ENCODE data around the gene SIAH2.
A peak's percentile ranks its signal among the peaks of the same experiment; 100 is the strongest.

SIAH2 gene

DNA sequence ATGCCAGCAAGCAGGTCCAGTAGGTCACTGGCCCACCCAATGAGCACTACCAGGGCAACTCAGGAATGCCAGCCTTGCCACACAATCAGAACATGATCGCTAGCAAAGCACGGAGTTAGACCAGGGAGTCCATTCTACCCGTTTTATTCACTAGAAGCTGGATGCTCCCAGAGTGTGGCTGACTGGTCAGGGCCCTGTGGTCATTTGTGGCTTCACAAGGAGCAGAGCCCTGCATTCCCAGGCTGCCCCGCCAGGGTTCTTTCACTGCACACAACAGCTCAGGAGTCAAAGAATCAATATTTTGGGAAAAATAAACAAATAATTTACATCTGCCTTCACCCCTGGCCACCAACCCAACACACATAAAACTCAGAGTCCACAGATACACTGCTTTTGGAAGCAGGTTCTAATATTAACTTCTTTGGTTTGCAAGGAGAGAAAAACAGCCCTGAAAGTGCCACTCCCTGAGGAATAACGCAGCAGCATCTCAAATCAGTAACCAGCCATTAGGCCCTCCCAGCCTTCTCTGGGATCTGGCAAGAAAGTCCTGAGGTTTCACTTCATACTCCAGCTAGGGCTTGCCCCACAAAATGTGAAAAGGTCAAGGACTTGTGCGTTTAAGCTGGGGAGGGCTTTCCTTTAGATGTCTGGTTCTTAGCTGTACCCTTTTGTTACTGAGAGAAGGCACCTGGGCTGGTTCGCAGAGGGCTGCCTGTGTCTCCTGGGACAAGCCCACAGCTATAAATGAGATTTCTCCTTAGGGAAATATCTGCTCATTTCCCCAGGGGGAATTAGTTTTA lies 16.0 kb downstream of the SIAH2 start:
- Mint-ChIP-seq H3K36me3 (ENCODE audit: low read depth) (peaks cover 26% of the 10 kb centered on the region), H3K27ac (peak overlapping the region; percentile 22), H3K4me3 (no peak overlapping the region)

DNA sequence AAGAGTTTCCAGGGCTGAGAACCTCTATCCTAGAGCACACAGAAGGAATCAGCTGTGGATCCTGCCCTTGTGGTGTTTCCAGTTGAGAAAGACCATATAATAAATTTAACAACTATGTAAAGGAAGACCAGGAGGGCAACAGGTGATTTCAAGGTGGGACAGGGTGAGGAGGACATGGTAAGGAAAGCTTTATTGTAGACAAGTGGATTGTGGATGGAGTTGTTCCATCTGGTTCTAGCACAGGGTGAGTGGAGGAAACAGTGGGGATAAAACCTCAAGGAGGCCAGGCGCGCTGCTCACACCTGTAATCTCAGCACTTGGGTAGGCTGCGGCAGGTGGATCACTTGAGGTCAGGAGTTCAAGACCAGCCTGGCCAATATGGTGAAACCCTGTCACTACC lies 17.1 kb downstream of the SIAH2 start:
- peak overlapping the region; percentile 15 for H3K27ac Mint-ChIP-seq
- no peak overlapping the region for H3K4me3 Mint-ChIP-seq
- H3K4me1 Mint-ChIP-seq (ENCODE audit: low read depth) = peaks cover 74% of the 10 kb centered on the region
- H3K36me3 Mint-ChIP-seq (ENCODE audit: low read depth) = peaks cover 31% of the 10 kb centered on the region
- H3K27me3 Mint-ChIP-seq (ENCODE audit: low read depth) = no peaks in the 10 kb centered on the region
- no peaks in the 10 kb centered on the region for H3K9me3 Mint-ChIP-seq

More for the DNA sequence above, 16.0 kb downstream of the SIAH2 start:
- Mint-ChIP-seq H3K27me3 (ENCODE audit: low read depth) (no peaks in the 10 kb centered on the region), H3K9me3 (no peaks in the 10 kb centered on the region), H3K4me1 (ENCODE audit: low read depth) (peaks cover 78% of the 10 kb centered on the region)

DNA sequence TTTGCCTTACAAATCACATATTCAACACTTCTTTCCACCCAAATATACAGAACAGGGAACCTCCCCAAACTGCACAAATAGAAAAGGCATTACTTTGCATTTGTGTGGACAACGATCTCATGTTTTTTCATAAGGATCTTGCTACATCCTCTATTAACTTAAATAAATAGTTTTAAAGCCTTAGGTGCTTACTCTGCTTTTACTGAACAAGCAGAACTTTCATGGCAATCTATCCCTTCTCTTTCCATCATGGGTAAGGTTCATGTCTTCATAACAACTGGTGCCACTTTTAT lies 18.1 kb downstream of the SIAH2 start:
- no peak overlapping the region for H3K4me3 Mint-ChIP-seq
- peak overlapping the region; percentile 62 for H3K27ac Mint-ChIP-seq
- H3K27me3 Mint-ChIP-seq (ENCODE audit: low read depth) = no peaks in the 10 kb centered on the region
- peaks cover 76% of the 10 kb centered on the region for H3K4me1 Mint-ChIP-seq (ENCODE audit: low read depth)
- no peaks in the 10 kb centered on the region for H3K9me3 Mint-ChIP-seq
- peaks cover 29% of the 10 kb centered on the region for H3K36me3 Mint-ChIP-seq (ENCODE audit: low read depth)

DNA sequence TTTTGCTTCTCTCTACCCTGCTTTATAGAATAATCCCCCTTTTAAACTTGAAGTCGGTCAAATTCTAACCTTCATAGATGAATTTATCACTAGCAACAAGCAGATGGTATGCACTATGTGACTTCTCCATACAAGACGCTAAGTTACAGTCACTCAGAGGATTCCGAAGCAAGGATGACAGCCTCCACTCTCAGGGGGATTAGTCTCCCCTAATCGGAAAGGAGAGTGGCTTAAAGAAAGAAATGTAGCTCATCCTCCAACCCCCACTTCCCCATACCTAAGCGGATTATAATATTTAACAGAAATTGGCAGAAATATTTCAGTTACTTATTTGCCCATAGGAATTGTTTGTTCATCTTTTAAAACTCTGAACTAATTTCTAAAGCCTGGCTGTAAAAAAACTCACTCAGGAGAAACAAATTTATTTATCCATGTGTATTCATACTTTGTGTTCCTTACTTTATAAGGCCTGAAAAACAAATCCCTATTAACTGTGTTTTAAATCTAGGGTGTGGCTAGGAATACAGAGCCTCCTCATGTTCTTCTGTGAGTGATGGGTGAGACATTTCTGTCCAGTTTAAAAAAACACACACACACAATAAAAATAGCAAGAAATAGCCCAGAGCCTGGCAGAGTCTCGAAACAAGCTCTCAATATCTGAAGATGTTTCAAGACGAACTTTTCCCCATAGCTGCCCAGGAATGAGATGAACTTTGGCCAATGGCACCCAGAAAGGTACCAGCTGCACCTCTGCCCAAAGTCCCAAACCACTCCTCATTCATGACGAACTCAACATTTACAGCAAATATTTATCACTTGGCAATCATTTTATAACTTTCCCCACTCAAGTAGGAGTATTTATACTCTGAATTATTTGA lies 18.7 kb downstream of the SIAH2 start:
- H3K9me3 Mint-ChIP-seq = no peaks in the 10 kb centered on the region
- H3K4me3 Mint-ChIP-seq = no peak overlapping the region
- H3K36me3 Mint-ChIP-seq (ENCODE audit: low read depth) = peaks cover 26% of the 10 kb centered on the region
- peaks cover 77% of the 10 kb centered on the region for H3K4me1 Mint-ChIP-seq (ENCODE audit: low read depth)
- no peaks in the 10 kb centered on the region for H3K27me3 Mint-ChIP-seq (ENCODE audit: low read depth)
- peak overlapping the region; percentile 62 for H3K27ac Mint-ChIP-seq

DNA sequence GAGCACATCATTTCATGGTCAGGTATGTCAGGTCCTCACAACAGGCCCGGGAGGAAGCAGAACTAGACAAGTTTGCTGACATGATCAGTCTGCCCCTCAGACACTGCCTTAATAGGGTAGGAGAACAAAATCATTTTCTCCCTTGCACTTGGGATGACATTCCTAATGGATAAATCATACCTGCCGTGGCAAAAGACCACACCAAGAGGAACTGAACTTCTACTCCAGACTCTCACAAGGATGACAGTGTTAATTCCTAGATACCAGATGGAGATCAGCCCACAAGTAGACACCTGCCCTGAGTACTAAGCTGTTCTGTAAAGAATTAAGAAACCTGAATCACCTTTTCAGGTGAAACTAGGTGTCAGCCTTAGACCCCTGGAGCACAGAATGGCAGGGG lies 19.5 kb downstream of the SIAH2 start:
- Mint-ChIP-seq H3K4me3 (no peak overlapping the region), H3K27ac (peak overlapping the region; percentile 28)

DNA sequence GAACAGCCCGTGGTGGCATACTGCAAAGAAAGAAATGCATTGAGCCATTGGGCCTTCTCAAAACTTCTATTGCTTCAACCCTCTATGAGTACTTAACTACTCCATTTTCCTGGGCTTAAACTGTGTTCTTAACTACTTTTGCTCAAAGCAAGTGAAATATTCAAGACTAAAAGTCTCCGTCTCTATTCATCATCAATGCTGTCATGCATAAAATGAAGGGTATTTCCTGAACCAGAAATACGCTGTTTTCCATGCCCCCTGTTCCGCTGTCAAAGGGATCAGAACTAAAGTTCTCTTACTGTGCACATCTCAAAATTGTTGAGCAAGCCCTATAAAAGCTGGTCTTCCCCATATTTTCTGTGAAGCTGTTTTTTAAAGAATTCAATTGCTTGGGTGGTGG lies 20.3 kb downstream of the SIAH2 start:
- Mint-ChIP-seq H3K36me3 (ENCODE audit: low read depth) (peaks cover 26% of the 10 kb centered on the region), H3K4me1 (ENCODE audit: low read depth) (peaks cover 81% of the 10 kb centered on the region), H3K27ac (no peak overlapping the region)

More for the DNA sequence above, 19.5 kb downstream of the SIAH2 start:
- Mint-ChIP-seq H3K27me3 (ENCODE audit: low read depth) (no peaks in the 10 kb centered on the region), H3K4me1 (ENCODE audit: low read depth) (peaks cover 76% of the 10 kb centered on the region), H3K36me3 (ENCODE audit: low read depth) (peaks cover 26% of the 10 kb centered on the region), H3K9me3 (no peaks in the 10 kb centered on the region)

DNA sequence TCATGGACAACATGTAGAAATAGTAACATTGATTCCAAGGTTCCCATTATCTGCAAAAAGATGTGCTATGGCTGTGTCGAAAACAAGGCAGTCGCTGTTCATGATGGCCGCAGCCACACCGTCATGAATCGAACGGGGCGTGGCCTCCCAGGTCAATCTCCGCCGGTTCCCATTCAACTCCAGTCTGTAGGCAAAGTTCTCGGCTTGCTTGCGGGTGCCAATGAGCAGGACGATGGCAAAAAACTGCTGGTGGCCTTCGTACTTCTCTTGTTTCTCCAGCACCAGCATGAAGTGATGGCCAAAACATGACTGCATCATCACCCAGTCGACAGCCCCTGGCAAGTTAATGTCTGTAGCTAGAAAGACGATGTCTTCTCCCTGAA lies 20.8 kb downstream of the SIAH2 start:
- H3K36me3 Mint-ChIP-seq (ENCODE audit: low read depth) = peaks cover 25% of the 10 kb centered on the region
- no peaks in the 10 kb centered on the region for H3K9me3 Mint-ChIP-seq
- no peak overlapping the region for H3K4me3 Mint-ChIP-seq
- peaks cover 83% of the 10 kb centered on the region for H3K4me1 Mint-ChIP-seq (ENCODE audit: low read depth)
- peak overlapping the region; percentile 41 for H3K27ac Mint-ChIP-seq
- no peaks in the 10 kb centered on the region for H3K27me3 Mint-ChIP-seq (ENCODE audit: low read depth)

More for the DNA sequence above, 20.3 kb downstream of the SIAH2 start:
- no peak overlapping the region for H3K4me3 Mint-ChIP-seq
- H3K27me3 Mint-ChIP-seq (ENCODE audit: low read depth) = no peaks in the 10 kb centered on the region
- H3K9me3 Mint-ChIP-seq = no peaks in the 10 kb centered on the region

DNA sequence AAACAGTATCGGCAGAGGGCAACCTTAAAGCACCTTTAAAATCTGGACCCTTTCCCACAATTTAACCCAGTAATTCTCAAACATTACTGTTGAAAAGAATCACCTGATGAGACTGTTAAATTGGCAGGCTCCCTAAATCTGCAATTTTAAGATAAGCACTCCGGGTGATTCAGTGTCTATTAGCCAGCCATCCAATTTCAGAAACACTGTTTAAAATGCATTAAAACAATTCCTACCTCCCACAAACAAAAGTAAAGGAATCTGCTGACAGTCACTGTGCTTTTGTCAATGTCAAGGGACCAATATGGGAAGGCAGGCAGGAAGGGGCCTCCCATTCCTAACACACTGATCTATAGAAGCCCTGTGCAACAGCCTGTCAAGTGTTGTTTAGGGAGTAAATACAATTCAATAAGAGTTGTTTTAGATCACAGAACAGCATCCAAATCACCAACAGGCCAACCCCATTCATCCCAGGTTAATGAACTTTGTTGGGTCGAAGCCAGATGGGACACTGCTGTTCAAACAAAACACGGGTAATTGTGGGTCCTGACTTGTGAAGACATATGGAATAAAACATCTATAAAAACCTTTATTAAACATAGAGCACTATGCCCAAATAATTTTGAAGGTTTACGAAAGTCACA lies 21.4 kb downstream of the SIAH2 start:
- Mint-ChIP-seq H3K27me3 (ENCODE audit: low read depth) (no peaks in the 10 kb centered on the region), H3K36me3 (ENCODE audit: low read depth) (peaks cover 23% of the 10 kb centered on the region), H3K4me3 (no peak overlapping the region), H3K9me3 (no peaks in the 10 kb centered on the region), H3K4me1 (ENCODE audit: low read depth) (peaks cover 79% of the 10 kb centered on the region), H3K27ac (peak overlapping the region; percentile 90)

DNA sequence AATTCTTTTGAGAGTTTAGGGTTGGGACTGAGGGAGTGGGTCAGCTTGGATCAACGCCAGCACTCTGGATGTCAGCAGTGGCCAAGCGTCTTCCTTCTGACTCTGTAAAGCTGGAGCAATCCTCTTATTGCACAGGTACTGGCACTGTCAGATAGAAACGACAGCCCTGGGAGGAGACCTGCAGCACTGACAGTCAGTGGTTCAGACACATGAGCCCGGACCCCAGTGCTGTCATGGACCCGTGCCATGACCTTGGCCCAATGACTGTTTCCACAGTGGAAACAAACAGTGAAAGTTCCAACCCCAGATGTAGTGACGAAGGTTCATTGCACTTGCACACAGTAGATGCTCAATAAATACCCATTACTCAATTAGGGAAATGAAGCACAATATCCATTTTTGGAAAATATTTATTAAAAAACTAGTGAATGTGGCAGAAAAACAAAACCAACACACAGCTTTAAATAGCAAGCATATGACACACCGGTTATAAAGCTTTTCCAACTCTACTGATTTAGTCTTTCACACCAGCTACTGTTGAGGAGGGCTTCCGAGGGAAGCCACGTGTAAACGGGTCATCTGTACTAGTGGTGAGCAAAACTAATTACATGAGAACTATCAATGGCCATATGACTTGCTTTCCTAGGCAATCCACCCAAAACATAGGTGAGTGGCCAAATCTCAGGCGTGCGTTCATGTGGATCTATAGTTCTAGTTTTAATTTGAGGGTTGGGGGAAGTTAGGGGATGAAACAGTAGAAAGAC lies 22.1 kb downstream of the SIAH2 start:
- Mint-ChIP-seq H3K4me1 (ENCODE audit: low read depth) (peaks cover 78% of the 10 kb centered on the region), H3K27ac (peak overlapping the region; percentile 90), H3K27me3 (ENCODE audit: low read depth) (no peaks in the 10 kb centered on the region), H3K4me3 (no peak overlapping the region), H3K36me3 (ENCODE audit: low read depth) (peaks cover 24% of the 10 kb centered on the region), H3K9me3 (no peaks in the 10 kb centered on the region)

DNA sequence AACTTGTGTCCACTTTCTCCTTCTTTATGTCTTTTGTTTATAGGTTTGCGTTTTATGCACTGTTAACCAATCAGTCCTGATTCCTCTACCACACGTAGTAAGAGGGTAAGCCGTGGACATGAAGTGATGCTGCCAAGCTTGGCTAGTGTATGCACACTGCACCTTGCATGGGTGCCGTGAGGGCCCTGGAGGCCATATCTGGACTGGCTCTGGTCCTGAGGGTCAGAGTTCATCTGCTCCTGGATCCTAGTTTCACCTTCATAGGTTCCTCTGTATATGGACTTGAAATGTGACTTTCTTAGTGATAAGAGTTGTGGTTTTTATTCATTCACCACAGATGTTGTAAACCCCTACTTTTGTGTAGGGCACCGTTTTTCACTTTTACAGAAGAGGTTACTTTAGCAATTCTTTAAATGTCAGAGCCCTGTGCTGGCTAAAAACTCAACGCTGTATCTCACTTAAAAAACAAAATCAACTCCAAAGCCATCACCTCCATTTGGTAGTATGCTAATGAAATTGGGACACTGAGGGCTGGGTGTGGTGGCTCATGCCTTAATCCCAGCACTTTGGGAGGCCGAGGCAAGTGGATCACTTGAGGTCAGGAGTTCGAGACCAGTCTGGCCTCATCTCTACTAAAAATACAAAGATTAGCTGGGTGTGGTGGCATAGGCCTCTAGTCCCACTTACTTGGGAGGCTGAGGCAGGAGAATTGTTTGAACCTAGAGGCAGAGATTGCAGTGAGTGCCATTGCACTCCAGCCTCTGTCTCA lies 22.9 kb downstream of the SIAH2 start:
- H3K4me3 Mint-ChIP-seq = peak overlapping the region; percentile 72
- peaks cover 79% of the 10 kb centered on the region for H3K4me1 Mint-ChIP-seq (ENCODE audit: low read depth)
- H3K27me3 Mint-ChIP-seq (ENCODE audit: low read depth) = no peaks in the 10 kb centered on the region
- H3K27ac Mint-ChIP-seq = peak overlapping the region; percentile 90
- H3K9me3 Mint-ChIP-seq = no peaks in the 10 kb centered on the region
- H3K36me3 Mint-ChIP-seq (ENCODE audit: low read depth) = peaks cover 26% of the 10 kb centered on the region

DNA sequence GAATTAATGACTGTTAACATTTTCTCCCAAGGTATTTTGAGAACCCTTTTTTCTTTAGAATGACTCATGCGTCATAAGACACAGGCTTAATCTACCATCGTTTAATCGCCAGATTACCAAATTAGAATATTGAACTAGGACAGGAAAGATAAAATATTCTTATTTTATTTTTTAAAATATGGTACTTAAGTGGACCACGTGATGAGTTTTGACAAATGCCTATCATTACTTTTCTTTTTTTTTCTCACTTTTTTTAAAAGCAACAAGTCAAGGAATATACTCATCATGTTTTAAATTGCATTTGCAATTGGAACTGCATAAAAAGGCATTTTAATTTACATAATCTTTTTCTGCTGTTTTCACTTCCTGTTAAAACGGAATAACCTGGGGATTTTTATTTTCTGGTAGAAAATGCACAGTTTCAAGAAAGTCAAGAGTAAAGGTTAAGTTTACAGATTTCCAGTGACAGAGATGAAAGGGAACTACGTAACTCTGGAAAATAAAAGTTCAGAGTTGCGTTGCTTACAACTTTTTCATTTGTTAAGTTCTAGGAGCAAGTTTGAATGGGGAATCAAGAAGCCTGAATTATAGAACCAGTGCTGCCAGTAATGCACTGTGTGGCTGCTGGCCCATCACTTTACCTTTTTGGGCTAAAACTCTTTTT lies 23.6 kb downstream of the SIAH2 start:
- Mint-ChIP-seq H3K27ac (peak overlapping the region; percentile 90), H3K4me1 (ENCODE audit: low read depth) (peaks cover 75% of the 10 kb centered on the region), H3K9me3 (no peaks in the 10 kb centered on the region), H3K27me3 (ENCODE audit: low read depth) (no peaks in the 10 kb centered on the region), H3K36me3 (ENCODE audit: low read depth) (peaks cover 26% of the 10 kb centered on the region), H3K4me3 (peak overlapping the region; percentile 21)

DNA sequence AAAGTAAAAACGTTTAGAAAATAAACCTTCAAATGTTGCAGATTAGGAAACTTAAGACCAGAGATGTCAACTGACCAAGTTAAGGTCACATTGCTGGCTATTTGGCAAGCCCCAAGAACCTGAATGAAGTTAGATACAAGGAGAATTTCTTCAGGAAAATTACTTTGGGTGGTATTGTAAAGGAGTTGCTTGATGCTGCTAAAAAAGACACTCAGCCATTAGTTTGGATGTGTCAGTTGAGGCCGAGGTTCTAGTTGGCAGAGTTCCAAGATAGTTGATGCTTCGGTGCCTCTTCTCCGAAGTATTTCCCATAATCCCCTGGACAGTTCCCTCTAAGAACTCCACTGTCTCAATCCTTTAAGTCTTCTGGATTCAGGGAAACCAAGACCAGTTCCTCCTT lies 24.3 kb downstream of the SIAH2 start:
- Mint-ChIP-seq H3K27ac (peak overlapping the region; percentile 90), H3K4me3 (peak overlapping the region; percentile 6), H3K27me3 (ENCODE audit: low read depth) (no peaks in the 10 kb centered on the region), H3K9me3 (no peaks in the 10 kb centered on the region), H3K36me3 (ENCODE audit: low read depth) (peaks cover 26% of the 10 kb centered on the region), H3K4me1 (ENCODE audit: low read depth) (peaks cover 73% of the 10 kb centered on the region)
